Suppressor macrophage treated with lipopolysaccharide for 4 hours (primary cell): ENCODE results near the gene C1orf198.

Experiments used
- DNase-seq: peaks from one replicate; pipeline ENCODE4 v3.0.0-alpha.2; 2020

Gene C1orf198

DNA sequence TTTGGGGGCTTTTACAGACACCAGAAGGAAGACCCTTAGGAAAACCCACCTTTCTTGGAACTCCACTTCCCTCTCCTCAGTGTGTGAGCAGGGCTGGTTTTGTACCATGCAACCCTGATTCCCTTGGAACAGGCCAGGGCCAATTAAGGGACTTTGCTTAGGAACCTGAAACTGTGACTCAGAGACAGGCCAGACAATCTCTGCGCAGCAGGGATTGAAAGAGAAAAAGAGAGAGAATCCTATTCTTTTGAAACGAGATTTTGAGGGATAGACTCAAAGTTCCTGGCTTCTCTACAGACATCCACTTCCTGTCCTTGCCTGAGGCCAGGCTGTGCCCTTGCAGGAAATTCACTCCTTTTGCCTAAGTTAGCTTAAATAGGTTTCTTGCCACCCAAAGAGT, 23.1 kb upstream of the C1orf198 start:
- no peak for DNase-seq

DNA sequence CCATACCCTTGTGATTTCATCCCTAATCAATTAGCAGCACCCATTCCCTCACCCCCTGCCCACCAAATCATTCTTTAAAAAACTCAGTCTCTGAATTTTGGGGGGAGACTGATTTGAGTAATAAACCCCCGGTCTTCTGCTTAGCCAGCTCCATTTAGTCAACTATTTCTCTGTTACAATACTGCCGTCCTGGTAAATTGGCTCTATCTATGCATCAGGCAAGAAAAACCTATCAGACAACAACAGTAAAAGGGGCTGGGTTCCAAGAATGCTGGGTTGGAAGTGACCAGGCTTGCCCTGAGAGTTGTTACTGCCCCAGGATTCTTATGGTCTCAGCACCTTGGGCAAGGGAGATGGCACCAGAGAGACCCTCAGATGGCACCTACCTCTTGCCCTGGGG, 16.3 kb upstream of the C1orf198 start:
- no peak for DNase-seq

DNA sequence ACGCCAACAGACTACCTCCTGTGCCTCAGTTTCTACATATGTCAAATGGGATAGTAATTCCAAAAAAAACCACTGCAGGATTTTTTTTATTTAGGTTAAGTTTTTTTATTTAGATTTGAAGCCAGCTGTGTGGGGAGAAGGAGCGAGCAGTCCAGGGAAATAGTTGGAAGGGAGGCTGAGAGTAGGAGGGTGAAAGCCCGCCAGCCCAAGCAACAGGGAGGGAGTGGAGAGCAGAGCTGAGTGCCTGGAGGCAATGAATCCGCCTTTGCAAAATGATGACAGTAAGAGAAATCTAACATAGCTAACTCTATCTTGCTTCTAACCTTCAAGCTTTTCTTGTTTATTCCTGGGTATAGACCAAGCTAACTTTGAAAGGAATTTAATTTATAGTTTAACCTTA, 15.6 kb upstream of the C1orf198 start:
- no peak for DNase-seq

DNA sequence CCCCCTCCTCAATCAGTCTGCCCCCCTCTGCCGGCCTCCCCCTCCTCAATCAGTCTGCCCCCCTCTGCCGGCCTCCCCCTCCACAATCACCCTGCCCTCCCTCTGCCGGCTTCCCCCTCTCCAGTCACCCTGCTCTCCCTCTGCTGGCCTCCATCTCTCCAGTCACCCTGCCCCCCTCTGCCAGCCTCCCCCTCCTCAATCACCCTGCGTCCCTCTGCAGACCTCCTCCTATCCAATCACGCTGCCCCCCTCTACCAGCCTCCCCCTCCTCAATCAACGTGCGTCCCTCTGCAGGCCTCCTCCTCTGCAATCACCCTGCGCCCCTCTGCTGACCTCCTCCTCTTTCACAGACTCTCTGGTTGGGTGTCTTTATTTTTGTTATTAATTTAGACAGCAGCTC, 11.5 kb upstream of the C1orf198 start:
- DNase-seq, result no peak

DNA sequence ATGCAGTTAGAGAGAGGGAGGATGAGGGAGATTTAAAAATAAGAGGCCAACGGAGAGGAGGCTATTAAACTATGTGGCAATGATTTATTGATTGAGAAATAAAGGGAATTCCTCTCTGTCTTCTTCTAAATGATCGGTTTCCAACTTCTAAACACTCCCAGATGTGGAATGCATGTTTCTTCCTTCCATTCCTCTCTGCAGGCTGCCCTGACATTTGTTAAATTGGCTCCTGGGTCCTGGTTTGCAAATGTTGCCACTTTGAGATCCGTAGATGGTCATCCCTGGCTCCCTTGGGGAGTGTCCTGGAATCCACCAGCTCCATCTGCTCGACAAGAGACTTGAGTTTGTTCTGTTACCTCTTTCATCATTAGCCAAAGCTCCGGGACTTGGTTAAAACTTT, 10.3 kb upstream of the C1orf198 start:
- no peak for DNase-seq

DNA sequence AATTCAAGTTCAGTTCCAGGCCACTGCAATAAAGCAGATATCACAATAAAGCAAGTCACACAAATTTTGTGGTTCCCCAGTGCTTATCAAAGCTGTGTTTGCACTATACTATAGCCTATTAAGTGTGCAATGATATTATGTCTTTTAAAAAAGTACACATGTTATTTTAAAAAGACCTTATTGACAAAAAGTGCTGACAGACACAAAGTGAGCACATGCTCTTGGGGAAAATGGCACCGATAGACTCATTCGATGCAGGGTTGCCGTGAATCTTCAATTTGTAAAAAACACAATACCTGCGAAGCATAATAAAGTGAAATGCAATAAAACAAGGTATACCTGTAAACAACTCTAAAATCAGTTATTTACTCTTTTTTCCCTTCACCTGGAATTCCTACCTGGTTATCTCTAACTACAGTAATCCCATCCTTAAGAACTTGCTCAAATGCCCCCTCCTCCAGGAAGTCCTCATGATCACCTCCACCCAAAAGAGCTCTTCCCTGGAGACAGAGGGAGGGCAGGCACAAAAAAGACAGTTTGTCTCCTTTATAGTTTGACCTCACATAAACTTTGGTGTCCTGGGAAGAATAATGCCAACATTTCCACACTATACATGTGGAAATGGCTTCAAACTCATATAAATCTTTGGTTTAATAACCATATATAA, 9.7 kb upstream of the C1orf198 start:
- DNase-seq, result no peak

DNA sequence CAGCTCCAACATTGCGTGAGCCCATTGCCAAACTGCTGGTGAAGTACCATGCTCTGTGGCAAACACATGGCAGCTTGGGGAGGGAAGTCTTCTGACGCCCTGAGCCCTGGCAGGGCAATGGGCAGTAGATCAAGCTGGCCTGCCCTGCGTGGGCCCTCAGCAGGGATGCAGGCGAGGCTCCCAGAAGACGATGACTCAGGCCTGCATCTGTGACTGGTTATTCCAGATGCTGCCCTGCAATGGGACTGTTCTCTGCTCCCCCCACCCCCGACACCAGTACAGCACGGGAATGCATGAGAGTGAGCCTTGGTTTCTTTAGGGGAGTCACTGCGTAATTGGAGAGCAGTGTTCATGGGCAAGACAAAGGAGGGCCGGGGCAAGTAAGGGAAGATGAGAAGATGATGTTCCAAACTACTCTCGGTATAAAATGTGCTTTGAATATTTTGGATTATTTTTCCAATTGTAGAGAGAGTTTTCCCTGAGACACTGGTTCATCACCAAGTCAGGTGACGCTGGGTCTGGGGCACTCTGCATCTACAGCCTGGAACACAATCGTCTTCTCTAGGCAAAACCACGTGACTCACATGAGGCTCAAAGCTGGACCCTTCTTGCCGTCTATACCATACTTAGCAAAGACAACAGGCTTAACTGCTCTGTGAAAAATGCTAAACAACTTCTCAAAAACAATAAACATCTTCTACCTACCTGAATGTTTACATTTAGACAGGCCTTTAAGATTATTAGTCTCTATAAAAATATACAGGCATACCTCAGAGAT, 9.0 kb upstream of the C1orf198 start:
- no peak for DNase-seq

DNA sequence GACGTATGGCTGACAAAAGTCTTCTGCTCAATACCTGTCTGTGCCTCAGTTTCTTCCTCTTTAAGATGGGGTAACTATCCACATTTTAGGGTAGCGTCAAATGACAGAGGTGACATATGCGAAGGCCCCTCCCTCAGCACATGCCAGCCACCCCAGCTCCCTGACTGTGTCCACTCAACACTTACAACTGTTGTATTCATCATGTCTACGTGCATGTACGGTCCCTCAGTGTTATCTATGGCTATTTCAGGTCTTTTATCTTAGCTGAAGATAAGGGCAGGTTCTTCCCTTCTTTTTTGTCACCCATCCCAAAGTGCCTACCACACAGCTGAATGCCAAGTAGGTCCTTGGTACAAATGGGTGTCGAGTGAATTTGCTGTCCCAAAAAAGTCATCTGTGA, 8.3 kb upstream of the C1orf198 start:
- no peak for DNase-seq

DNA sequence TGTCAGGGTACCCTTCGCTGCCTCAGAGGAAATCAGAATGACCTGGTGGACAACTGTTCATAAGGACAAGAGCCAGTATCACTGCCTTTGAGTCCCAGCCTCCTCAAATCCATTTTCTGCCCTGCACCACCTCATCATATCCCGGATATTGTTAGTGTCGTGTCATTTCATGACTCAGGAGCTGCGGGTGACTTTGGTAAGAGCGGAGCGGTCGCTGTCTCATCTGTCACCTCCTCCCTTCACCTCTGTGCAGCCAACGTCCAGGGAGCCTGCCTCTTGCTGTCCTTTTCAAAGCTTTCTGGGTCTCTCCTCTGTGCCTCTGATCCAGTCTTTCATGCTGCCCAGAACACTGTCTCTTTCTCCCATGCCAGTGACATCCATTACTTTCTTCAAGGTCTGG, 7.0 kb upstream of the C1orf198 start:
- DNase-seq, result no peak

DNA sequence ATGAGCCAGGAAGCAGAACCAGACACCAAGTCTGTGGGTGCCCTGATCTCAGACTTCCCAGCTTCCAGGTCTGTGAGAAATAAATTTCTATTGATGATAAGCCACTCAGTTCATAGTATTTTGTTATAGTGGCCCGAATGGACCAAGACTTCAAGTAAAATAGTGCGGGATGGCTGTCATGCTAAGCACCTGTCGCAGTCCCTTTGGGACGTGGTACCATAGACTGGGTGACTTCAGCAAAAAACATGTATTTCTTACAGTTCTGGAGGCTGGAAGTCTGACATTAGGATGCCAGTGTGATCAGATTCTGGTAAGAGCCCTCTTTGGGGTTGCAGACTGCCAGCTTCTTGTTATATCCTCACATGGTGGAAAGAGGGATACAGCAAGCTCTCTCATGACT, 2.6 kb upstream of the C1orf198 start:
- DNase-seq, result no peak

DNA sequence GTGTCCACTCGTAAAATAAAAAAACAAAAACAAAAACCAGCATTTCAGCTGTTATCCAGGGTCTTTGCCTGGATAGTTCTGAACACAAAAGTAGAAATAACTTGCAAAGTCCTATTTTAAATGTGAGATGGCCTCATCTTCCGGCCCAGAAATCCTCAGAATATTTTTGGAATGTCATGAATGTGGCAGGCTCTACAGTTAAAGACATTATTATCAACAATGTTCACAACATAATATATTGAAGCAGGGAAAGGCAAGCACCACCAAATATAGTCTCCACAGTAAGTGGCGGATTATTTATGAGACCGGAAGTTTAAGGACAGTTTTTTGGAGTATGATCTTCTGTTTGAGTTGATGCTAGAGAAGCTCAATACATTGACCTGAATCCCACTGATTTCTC, 1.2 kb upstream of the C1orf198 start:
- no peak for DNase-seq

DNA sequence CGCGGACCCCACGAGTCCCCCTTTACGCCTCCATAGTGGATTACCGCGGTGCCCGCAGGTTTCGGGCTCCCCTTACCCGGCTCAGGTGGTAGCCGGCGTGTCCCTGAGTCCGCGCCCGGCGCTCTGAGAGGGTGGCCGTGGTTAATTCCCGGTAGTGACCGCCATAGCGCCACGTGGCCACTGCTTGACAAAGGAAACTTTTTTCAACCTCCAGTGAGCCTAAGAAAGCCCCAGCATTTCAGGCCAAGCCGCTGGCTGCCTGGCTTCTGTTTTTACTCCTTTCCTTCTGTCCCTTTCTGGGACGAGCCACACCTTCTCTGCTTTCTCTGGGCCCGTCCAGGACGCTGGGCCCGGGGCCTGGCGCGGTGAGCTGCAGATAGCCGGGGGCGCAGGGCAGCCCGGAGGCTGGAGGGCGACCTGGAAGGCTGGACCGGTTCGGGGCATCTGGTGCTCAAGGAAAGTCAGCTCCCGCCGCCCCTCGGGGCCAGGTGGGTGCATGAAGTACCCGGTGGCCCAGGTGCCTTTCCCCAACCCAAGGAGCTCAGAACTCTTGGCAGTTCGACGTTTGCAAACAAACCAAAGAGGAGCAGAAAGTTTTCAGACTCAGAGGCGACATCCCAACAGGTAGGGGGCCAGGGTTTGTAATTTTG, 540 bp upstream of the C1orf198 start:
- DNase-seq, result peak; percentile 49

DNA sequence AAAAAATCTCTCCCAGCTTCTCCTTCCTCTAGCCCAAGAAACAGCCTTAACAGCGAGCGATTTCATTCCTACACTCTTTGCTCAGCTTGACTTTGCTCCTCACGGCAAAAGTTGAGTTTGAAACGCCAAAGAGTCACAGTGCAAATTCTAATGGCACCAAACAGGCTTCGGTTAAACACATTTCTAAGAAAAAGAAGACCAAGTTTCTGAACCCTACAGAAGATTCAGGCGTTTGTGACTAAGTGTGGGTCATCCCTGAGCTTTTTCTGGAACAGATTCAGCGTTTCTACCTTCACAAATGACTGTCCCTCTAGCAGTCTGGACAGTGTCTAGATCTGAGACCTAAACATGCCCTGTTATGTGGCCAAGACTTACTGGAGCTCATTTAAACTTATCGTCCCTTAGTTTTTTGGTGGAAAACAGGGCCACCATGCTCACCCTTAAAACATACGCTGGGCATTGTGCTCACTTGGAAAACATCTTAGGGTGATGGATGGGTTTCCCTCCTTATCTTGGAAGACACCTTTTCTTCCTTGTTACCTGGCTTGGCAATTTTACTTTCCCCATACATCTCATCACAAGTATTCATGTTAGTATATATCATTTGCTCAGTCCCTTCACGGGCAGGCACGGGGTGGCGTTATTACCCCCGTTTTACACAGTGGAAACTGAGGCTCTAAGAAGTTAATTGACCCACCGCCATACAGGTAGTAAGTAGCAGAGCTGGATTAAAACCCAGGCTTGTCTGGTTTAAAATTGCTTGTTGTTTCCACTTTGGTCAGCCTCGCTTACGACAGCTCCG, 1.0 kb downstream of the C1orf198 start:
- peak; percentile 1 for DNase-seq

DNA sequence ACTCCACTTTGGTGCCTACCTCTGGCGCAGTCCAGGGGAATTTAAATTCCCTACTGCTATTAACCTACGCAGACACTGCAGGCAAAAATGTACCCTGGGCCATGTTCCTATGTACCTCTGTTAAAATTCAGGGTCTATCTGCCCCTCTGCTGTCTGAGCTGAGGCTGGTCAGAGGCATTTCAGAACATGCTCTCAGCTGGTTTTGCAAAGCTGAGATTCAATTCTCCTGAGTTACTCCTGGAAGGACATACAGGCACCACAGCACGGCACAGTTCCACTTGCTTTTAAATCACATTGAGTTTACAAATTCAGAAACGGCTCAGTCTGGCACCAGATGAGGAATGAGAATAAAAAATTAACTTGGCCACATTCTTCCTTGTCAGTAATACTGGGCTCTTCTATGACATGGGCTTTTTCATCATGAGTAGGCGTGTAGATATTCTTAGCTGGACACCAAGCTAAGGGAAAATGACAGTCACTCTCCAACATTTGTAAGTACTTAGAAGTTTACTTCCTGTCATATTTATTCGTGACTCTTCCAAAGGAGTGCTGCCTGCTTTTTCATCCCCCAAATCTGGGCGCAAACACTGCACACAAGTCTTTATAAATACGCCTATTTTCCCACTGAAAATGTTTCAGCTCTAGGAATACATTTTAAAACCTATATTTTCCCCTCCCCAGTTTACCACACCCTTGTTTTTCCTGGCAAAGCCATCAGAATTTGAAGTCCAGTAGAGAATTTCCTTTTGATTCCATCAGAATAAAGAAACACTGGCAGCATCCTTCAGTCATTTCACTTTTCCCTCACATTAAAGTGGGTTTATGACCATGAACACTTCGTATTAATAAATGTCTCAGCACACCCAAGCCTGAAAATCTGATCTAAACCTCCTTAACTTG, 1.9 kb downstream of the C1orf198 start:
- peak; percentile 32 for DNase-seq

DNA sequence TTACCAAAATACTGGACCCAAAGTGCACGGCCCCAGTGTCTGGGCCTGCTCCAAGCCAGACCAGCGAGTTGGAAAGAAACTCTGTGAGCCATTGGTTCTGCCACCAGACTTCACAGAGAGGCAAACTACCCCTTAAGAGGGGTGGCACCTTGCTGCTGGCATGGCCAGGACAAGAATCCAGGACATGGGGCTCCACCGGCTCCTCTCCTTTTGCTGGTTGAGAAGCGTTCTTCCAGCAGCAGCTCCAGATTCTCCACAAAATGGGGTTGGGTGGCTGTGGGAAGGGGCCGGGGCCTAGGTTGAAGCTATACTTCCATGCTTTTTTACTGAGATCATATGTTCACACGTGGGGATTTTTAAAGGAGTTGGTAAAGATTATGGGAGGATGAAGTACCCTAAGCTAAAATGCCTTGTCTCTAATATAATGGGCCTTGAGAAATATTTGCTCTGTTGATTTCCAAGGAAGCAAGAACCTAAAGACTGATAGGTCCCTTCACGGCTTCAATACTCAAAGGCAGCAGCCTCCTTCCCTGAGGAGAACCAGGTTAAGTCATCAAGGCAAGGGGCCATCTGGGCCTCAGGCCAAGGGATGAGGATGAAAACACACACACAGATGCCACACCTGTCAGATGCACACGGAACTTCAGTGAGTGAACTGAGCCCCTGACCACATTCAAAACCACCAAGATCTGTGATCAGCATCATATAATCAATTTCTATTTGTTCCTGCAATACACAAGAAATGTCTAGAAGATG, 3.1 kb downstream of the C1orf198 start:
- DNase-seq, result no peak

DNA sequence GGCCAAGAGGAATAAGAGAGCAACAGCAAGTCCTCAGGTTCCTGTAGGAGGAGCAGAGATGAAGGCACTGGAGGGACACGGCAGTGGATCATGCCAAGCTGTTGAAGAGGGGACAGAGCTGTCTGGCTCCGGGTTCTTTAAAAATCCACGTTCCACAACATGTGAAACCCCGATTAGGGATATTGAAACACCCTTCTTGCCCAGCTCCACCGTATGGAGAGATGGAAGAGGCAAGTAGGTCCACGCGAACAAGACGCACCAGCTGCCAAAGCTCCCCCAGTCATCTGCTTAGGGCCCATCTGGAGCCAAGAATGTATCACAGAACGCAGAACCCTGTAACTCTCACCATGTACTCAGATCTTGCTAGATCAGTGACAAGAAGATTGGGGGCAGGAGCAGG, 3.9 kb downstream of the C1orf198 start:
- no peak for DNase-seq

DNA sequence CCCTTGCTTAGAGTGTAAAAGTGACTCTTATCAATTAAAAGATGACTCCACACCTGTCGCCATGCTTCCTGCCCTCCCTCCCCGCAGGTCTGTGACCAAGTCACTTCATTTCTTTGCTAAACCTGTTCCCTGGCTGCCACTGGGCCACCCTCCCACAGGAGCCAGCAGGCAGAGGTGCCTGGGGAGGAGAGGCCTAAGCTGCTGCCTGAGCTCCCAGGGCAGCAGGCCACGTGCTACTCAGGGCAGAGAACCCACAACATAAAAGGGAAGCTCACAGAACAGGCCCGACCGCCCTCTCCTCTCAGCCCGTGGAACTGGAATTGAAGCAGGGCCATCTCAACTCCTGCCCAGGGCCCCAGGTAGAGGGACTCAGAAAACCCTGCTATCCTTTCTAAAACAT, 4.9 kb downstream of the C1orf198 start:
- peak; percentile 36 for DNase-seq

DNA sequence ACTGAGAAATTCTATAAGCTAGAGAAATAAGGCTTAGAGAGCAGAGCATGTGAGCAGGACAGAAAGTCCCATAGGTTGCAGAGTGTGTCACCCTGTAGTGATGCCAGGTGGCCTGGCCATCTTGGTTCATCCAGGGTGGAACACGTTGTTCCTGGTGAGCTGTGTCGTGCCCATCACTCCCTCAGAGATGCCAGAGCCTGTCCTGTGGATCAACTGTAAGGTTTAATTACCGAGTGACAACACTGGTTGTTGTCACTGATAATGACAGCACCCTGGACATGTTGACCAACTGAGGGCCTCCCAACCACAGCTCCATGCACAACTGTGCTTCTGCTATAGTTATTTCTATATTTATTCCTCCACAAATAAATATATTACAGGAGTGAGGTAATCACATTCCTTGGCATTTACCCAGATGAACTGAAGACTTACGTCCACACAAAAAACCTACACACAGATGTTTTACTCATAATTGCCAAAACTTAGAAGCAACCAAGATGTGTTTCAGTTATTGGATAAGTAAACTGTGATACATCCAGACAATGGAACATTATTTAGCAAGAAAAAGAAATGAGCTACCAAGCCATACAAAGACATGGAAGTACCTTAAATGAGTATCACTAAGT, 6.2 kb downstream of the C1orf198 start:
- no peak for DNase-seq

DNA sequence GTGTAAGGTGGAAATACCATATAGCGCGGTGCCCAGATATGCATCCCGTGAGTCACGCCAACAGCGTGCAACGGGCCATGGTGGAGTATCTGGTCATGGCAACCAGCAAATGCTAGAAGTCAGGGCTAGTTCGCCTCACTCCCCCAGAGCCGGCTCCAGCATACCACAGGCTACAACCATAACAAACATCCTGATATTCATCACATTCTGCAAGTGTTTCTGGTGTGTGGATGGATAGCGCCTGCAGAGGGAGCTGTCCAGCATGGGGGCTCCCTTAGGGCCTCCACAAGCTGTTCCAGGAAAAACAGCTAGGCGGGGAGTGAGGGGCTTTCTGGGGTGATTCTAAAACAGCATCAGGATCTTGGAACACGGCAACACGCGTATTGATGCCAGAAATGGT, 6.8 kb downstream of the C1orf198 start:
- DNase-seq, result no peak

DNA sequence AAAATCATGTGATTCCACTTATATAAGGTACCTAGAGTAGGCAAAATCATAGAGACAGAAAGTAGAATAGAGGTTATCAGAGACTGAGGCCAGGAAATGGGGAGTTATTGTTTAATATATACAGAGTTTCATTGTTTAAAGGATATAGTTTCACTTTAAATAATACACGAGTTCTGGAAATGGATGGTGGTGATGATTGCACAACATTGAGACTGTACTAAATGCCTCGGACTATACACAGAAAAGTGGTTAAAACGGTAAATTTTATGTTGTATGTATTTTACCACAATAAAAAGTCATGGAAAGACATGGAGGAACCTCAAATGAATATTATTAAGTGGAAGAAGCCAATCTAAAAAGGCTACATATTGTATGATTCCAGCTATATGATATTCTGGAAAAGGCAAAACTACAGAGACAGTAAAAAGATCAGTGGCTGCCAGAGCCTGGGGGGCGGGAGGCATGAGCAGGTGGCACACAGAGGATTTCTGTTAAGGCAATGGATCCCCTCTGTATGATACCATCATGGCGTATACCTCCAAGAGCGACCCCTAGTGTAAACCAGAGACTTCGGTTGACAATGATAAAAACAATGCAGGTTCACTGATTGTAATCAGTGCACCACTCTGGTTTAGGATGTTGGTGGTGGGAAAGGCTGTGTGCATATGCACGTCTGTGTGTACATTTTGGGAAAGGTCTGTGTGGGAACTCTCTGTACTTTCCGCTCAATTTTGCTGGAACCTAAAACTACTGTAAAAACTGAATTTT, 7.5 kb downstream of the C1orf198 start:
- peak; percentile 17 for DNase-seq
